ENCODE measurements around the gene KLK4. TPM values are rescaled to one million over a fixed set of nuclear protein-coding genes. Genes with fewer than 3 reads are reported as not detected.

KLK4 gene
- total RNA-seq, 1 experiment from 2014 or later: 0.48 TPM

- H2BK5ac ChIP-seq (ENCODE audit: insufficient read length, low read length): no peak overlapping the region
- no peaks in the 10 kb centered on the region for H3K9me3 ChIP-seq (ENCODE audit: control insufficient read depth, low read depth, low read length)
- 0 out of 5 replicates have a peak overlapping the region, but pooled peaks of 1 of the 2 experiments have one; percentile 16 for H3K4me3 Mint-ChIP-seq
- no peak overlapping the region for H3K18ac ChIP-seq (ENCODE audit: insufficient read length, low read depth, low read length)
- no peaks in the 10 kb centered on the region for H3K79me1 ChIP-seq (ENCODE audit: insufficient read depth, low read depth, low read length, poor library complexity, severe bottlenecking)
- H3K4me2 ChIP-seq (ENCODE audit: insufficient read depth, insufficient read length, low read length): no peak overlapping the region
- H3K4me1 Mint-ChIP-seq: peaks cover 5 to 21% of the 10 kb centered on the region in 2 experiments
- no peak overlapping the region for H2AK5ac ChIP-seq (ENCODE audit: insufficient read length, low read length)
- WGBS (ENCODE audit: extremely low coverage, insufficient read length, low lambda C conversion rate): no CpG with 5 or more reads among the region's 19 CpGs
- H3K27ac Mint-ChIP-seq: no peak overlapping the region
- no peak overlapping the region for H3K4ac ChIP-seq (ENCODE audit: low read depth, low read length)
- peaks cover 29% of the 10 kb centered on the region for H3K27me3 Mint-ChIP-seq (ENCODE audit: low read depth)
- no peaks in the 10 kb centered on the region for H3K36me3 Mint-ChIP-seq (ENCODE audit: insufficient read depth in 1 of 3, low read depth in 3 of 3)
- no peak overlapping the region for H3K14ac ChIP-seq (ENCODE audit: insufficient read depth, low read length)
- TF ChIP-seq, protein P1, sequence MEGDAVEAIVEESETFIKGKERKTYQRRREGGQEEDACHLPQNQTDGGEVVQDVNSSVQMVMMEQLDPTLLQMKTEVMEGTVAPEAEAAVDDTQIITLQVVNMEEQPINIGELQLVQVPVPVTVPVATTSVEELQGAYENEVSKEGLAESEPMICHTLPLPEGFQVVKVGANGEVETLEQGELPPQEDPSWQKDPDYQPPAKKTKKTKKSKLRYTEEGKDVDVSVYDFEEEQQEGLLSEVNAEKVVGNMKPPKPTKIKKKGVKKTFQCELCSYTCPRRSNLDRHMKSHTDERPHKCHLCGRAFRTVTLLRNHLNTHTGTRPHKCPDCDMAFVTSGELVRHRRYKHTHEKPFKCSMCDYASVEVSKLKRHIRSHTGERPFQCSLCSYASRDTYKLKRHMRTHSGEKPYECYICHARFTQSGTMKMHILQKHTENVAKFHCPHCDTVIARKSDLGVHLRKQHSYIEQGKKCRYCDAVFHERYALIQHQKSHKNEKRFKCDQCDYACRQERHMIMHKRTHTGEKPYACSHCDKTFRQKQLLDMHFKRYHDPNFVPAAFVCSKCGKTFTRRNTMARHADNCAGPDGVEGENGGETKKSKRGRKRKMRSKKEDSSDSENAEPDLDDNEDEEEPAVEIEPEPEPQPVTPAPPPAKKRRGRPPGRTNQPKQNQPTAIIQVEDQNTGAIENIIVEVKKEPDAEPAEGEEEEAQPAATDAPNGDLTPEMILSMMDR (conservative IDR thresholded peaks at IDR 0.05): no peak
- H2BK20ac ChIP-seq (ENCODE audit: low read depth, low read length, poor library complexity, severe bottlenecking): no peak overlapping the region
- no peak overlapping the region for H3K56ac ChIP-seq (ENCODE audit: insufficient read length, low read depth, low read length)
- H3K23me2 ChIP-seq (ENCODE audit: insufficient read length, low read depth, low read length, poor library complexity, severe bottlenecking): no peaks in the 10 kb centered on the region
- H2AFZ ChIP-seq (ENCODE audit: low read length): no peak overlapping the region
- H4K8ac ChIP-seq (replicated peaks; ENCODE audit: insufficient read length, low read depth, low read length): no peak overlapping the region
- no peaks in the 10 kb centered on the region for H4K20me1 ChIP-seq (ENCODE audit: control insufficient read depth, insufficient read depth, insufficient read length)
- H3K4me1 ChIP-seq (ENCODE audit: insufficient read depth, low read length): peaks cover 3% of the 10 kb centered on the region; the same call in 1 of the 2 replicates
- H3K27me3 ChIP-seq (ENCODE audit: insufficient read depth, low read length): no peaks in the 10 kb centered on the region
- no peak overlapping the region for H4K91ac ChIP-seq (ENCODE audit: insufficient read length, low read depth, low read length)
- H3T11ph ChIP-seq (ENCODE audit: low read length): no peak overlapping the region
- H3K27ac ChIP-seq (ENCODE audit: insufficient read length, low read depth, low read length): no peak overlapping the region
- DNase-seq: peak; percentile 65
- peaks cover 0 to 2% of the 10 kb centered on the region in 2 experiments; a peak in 2 of 5 replicates for H3K9me3 Mint-ChIP-seq
- H2BK120ac ChIP-seq (ENCODE audit: low read depth, low read length, poor library complexity, severe bottlenecking): no peak overlapping the region
- H3K23ac ChIP-seq (ENCODE audit: insufficient read length, low read depth, low read length): no peak overlapping the region
- H2BK12ac ChIP-seq (ENCODE audit: insufficient read length, low read depth, low read length): no peak overlapping the region
- H3K9ac ChIP-seq (ENCODE audit: extremely low read depth, insufficient read length, low read length): no peak overlapping the region
- no peaks in the 10 kb centered on the region for H3K79me2 ChIP-seq (ENCODE audit: insufficient read depth, low read length)
- H2BK15ac ChIP-seq (ENCODE audit: low read depth, low read length): no peak overlapping the region
- no peak overlapping the region for H4K5ac ChIP-seq (ENCODE audit: insufficient read length, low read depth, low read length)
Observed at GRCh38 chr19:50949861-50950260, 38.7 kb upstream of the KLK4 start.

All from H9 (cell line).